Measurements from ENCODE around the gene SNX19. TPM values are rescaled to one million over a fixed set of nuclear protein-coding genes. Genes with fewer than 3 reads are reported as not detected.
"Not testable (repeated sequence)": the region's sequence is repeated elsewhere in the genome, so short reads cannot be mapped to it uniquely, and the experiment has no call there.

SNX19 gene
- total RNA-seq, 4 donors from 2014 or later = 37.9 to 88.2 (median 72.0) TPM

DNA sequence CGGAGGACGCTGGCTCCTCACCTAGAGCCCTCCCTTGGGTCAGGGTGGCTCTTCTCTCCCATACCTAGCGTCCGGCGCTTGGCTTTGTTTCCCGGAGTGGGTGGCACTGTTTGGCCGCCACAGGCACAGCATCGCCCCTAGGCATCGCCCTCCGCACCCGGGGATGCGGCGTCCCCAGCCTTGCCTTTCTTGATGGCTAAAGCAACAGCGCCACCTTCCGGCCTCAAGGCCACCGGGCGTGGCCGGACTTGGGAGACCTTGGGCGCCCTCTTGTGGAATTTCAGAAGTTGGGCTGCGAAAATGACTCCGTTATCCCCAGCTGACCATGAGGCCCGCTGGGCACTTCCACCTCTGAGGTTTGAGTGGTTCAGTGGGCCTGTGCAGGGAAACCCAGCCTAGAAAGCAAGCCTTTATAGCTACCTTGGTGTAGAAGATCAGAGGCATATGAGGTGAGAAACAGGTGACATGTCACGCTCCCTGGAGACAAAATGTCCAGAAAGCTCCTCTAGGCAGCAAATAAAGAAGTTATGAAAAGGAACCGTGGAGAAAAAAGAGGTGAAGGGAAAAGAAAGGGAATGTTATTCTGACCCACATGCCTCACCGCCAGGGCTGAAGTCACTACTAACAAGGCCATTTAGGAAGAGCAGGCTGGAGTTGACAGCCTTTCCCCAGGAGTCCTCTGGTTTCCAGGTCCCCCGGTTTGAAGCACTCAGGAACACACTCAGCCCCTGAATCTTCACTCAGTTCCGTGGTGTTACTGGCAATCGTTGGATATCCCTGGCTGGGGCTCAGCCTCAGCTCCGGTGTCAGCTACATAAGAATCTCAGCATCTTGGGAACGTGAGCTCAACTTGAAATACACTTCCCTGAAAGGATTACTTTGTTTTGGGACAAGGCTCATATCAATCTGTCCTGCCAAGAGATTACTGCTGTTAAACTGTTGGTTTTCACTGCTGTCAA is 54.1 kb downstream of the SNX19 start:
- DNase-seq (peak; percentile 76 to 82), ATAC-seq (peak; percentile 49 to 57)
- Histone ChIP-seq H3K4me1 (peaks cover 38 to 55% of the 10 kb centered on the region in 2 donors), H3K27me3 (no peaks in the 10 kb centered on the region), H3K36me3 (no peaks in the 10 kb centered on the region), H3K4me3 (no peak overlapping the region), H3K27ac (peak overlapping the region; percentile 24 to 67 (median 62)), H3K9me3 (no peaks in the 10 kb centered on the region)
- intact Hi-C loops (cut with DNase I; ENCODE audit: low total_unique reads) = loop anchor here (1.0 to 5.0 kb wide), 5 partner anchors 32 to 650 kb away; no protein-coding TSS in a partner anchor
- TF ChIP-seq, protein P1, sequence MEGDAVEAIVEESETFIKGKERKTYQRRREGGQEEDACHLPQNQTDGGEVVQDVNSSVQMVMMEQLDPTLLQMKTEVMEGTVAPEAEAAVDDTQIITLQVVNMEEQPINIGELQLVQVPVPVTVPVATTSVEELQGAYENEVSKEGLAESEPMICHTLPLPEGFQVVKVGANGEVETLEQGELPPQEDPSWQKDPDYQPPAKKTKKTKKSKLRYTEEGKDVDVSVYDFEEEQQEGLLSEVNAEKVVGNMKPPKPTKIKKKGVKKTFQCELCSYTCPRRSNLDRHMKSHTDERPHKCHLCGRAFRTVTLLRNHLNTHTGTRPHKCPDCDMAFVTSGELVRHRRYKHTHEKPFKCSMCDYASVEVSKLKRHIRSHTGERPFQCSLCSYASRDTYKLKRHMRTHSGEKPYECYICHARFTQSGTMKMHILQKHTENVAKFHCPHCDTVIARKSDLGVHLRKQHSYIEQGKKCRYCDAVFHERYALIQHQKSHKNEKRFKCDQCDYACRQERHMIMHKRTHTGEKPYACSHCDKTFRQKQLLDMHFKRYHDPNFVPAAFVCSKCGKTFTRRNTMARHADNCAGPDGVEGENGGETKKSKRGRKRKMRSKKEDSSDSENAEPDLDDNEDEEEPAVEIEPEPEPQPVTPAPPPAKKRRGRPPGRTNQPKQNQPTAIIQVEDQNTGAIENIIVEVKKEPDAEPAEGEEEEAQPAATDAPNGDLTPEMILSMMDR (IDR thresholded peaks at IDR 0.05 in 4 of 5, conservative IDR thresholded peaks at IDR 0.05 in 1 of 5) = peak; percentile 100
- TF ChIP-seq POLR2A (IDR thresholded peaks at IDR 0.05) = no peak
- in situ Hi-C loops (cut with MboI; ENCODE audit: low sequenced_read_pairs in 4 of 4) = loop anchor here (5.0 to 25.0 kb wide), 3 partner anchors 425 to 650 kb away; no protein-coding TSS in a partner anchor

GRCh38 chr11:130861283-130861682 is 55.0 kb downstream of the SNX19 start:
- intact Hi-C loops (cut with DNase I; ENCODE audit: low total_unique reads) = loop anchor here (5.0 kb wide), 2 partner anchors 349 to 649 kb away; no protein-coding TSS in a partner anchor
- TF ChIP-seq POLR2A (IDR thresholded peaks at IDR 0.05) = no peak
- TF ChIP-seq, protein P1 (IDR thresholded peaks at IDR 0.05 in 4 of 5, conservative IDR thresholded peaks at IDR 0.05 in 1 of 5) = no peak
- no peak for DNase-seq

GRCh38 chr11:130859886-130860285 is 56.4 kb downstream of the SNX19 start:
- intact Hi-C loops (cut with DNase I; ENCODE audit: low total_unique reads) = loop anchor here (5.0 kb wide), 2 partner anchors 348 to 648 kb away; no protein-coding TSS in a partner anchor
- no peaks in the 10 kb centered on the region for H3K36me3 ChIP-seq
- no peaks in the 10 kb centered on the region for H3K27me3 ChIP-seq
- TF ChIP-seq POLR2A (IDR thresholded peaks at IDR 0.05) = no peak
- TF ChIP-seq, protein P1 (IDR thresholded peaks at IDR 0.05 in 4 of 5, conservative IDR thresholded peaks at IDR 0.05 in 1 of 5) = no peak
- in situ Hi-C loops (cut with MboI; ENCODE audit: low sequenced_read_pairs in 4 of 4) = loop anchor here (5.0 to 25.0 kb wide), 3 partner anchors 423 to 648 kb away; no protein-coding TSS in a partner anchor
- H3K9me3 ChIP-seq = no peaks in the 10 kb centered on the region
- no peak overlapping the region for H3K27ac ChIP-seq
- no peak for DNase-seq
- no peak for ATAC-seq
- no peak overlapping the region for H3K4me3 ChIP-seq
- H3K4me1 ChIP-seq = peaks cover 17 to 33% of the 10 kb centered on the region in 2 donors

More at GRCh38 chr11:130861283-130861682, 55.0 kb downstream of the SNX19 start:
- peaks cover 30 to 46% of the 10 kb centered on the region in 2 donors for H3K4me1 ChIP-seq
- in situ Hi-C loops (cut with MboI; ENCODE audit: low sequenced_read_pairs in 4 of 4) = loop anchor here (5.0 to 25.0 kb wide), 3 partner anchors 424 to 649 kb away; no protein-coding TSS in a partner anchor
- H3K4me3 ChIP-seq = no peak overlapping the region
- ATAC-seq = no peak
- no peaks in the 10 kb centered on the region for H3K9me3 ChIP-seq
- no peak overlapping the region for H3K27ac ChIP-seq
- no peaks in the 10 kb centered on the region for H3K36me3 ChIP-seq
- no peaks in the 10 kb centered on the region for H3K27me3 ChIP-seq

DNA sequence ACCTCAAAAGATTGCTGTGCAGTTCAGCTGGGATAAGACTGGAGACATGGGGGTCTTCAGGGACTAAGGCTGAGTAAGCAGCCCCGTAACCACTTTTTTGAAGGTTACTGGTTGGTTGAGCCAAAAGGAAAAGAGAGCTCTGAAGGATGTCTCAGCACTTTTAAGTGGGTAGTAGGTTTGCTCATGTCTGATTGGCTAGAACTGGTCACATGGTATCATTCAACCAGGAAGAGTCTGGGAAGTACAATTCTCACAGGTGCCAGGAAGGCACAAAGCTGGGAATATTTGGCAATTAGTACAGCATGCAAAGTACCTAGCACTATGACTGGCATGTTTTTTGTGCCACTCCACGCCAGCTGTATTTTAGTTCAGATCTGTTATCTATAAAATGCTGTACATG is 58.1 kb downstream of the SNX19 start:
- ATAC-seq (no peak), DNase-seq (no peak)
- intact Hi-C loops (cut with DNase I; ENCODE audit: low total_unique reads) = no loop called here
- Histone ChIP-seq H3K27ac (no peak overlapping the region), H3K36me3 (no peaks in the 10 kb centered on the region), H3K4me3 (no peak overlapping the region), H3K4me1 (peaks cover 10 to 17% of the 10 kb centered on the region in 2 donors), H3K9me3 (no peaks in the 10 kb centered on the region), H3K27me3 (no peaks in the 10 kb centered on the region)
- TF ChIP-seq POLR2A (IDR thresholded peaks at IDR 0.05) = no peak
- TF ChIP-seq, protein P1 (IDR thresholded peaks at IDR 0.05 in 4 of 5, conservative IDR thresholded peaks at IDR 0.05 in 1 of 5) = no peak
- in situ Hi-C loops (cut with MboI; ENCODE audit: low sequenced_read_pairs in 4 of 4) = loop anchor here in 1 of 4 donors (25.0 kb wide), 1 partner anchor 646 kb away; no protein-coding TSS in a partner anchor

- H3K4me3 ChIP-seq; H3K9me3 ChIP-seq; intact Hi-C loops (cut with DNase I; ENCODE audit: low total_unique reads); ATAC-seq; H3K27ac ChIP-seq; H3K4me1 ChIP-seq; H3K27me3 ChIP-seq; DNase-seq; H3K36me3 ChIP-seq: not testable (repeated sequence)
- in situ Hi-C loops (cut with MboI; ENCODE audit: low sequenced_read_pairs in 4 of 4) = loop anchor here in 1 of 4 donors (25.0 kb wide), 1 partner anchor 643 kb away; no protein-coding TSS in a partner anchor
Observed at GRCh38 chr11:130855707-130856106, 60.6 kb downstream of the SNX19 start.

Data from gastrocnemius medialis (tissue), 4 donors.